H1 (cell line): Measurements from ENCODE around the gene GGT6. TPM values are rescaled to one million over a fixed set of nuclear protein-coding genes. Genes with fewer than 3 reads are reported as not detected.

ENCODE experiments used
- ASH2L ChIP-seq: fragments of 200-600, 300-600 bp; sonication (generic); IDR thresholded peaks from one replicate; pipeline ENCODE4 v1.7.1; 2017; ENCODE audit warnings: low read length
- BRCA1 ChIP-seq: IDR thresholded peaks from 2 replicates; pipeline ENCODE4 v1.6.1; 2012; ENCODE audit warnings: low read depth, low read length, improper control_type of control experiment
- CEBPB ChIP-seq: IDR thresholded peaks from 2 replicates; pipeline ENCODE4 v1.6.1; 2012; ENCODE audit warnings: low read depth, low read length
- CHD1 ChIP-seq: IDR thresholded peaks from 2 replicates; pipeline ENCODE4 v1.6.1; 2012; ENCODE audit warnings: low read depth, low read length, improper control_type of control experiment
- CHD2 ChIP-seq: IDR thresholded peaks from 2 replicates; pipeline ENCODE4 v1.6.1; 2012; ENCODE audit warnings: low read length, improper control_type of control experiment
- CREB1 ChIP-seq: IDR thresholded peaks from 2 replicates; pipeline ENCODE4 v1.6.1; 2012; ENCODE audit warnings: inconsistent platforms
- EP300 ChIP-seq, 2 experiments: IDR thresholded peaks; 1 replicate in 1 of 2; 2 replicates in 1 of 2; pipeline ENCODE4 v1.6.1; 2011 to 2012; ENCODE audit warnings: low read depth in 2 of 2, low read length in 2 of 2, mild to moderate bottlenecking in 2 of 2, borderline replicate concordance in 1 of 2, inconsistent platforms in 1 of 2, moderate library complexity in 1 of 2
- KDM5A ChIP-seq: fragments of 200-600 bp; IDR thresholded peaks from 2 replicates; pipeline ENCODE4 v1.7.1; 2012; ENCODE audit warnings: mild to moderate bottlenecking, low read length, inconsistent platforms, mixed read lengths
- MAFK ChIP-seq: IDR thresholded peaks from 2 replicates; pipeline ENCODE4 v1.6.1; 2012; ENCODE audit warnings: low read depth, mild to moderate bottlenecking, improper control_type of control experiment, low read length
- NRF1 ChIP-seq: IDR thresholded peaks from 2 replicates; pipeline ENCODE4 v1.6.1; 2011; ENCODE audit warnings: mild to moderate bottlenecking, low read depth, low read length, improper control_type of control experiment
- RBBP5 ChIP-seq: IDR thresholded peaks from 2 replicates; pipeline ENCODE4 v1.7.1; 2012; ENCODE audit warnings: low read depth, mild to moderate bottlenecking, inconsistent platforms, low read length, moderate library complexity, borderline replicate concordance
- RFX5 ChIP-seq: IDR thresholded peaks from 2 replicates; pipeline ENCODE4 v1.6.1; 2011; ENCODE audit warnings: low read depth, low read length, improper control_type of control experiment, borderline replicate concordance
- TAF7 ChIP-seq: optimal IDR thresholded peaks from 2 replicates; pipeline ENCODE3; 2011; ENCODE audit warnings: low read depth, mild to moderate bottlenecking, inconsistent platforms, low read length, moderate library complexity, borderline replicate concordance
- TBP ChIP-seq: IDR thresholded peaks from 2 replicates; pipeline ENCODE4 v1.6.1; 2011; ENCODE audit warnings: low read depth, low read length, improper control_type of control experiment
- polyA plus RNA-seq, 7 experiments: library from polyadenylated mRNA; depleted of rRNA in 3 of 7; stranded (reverse) in 5 of 7; unstranded in 2 of 7; fragments of >200 nt in 5 of 7; fragments of 200-250 nt in 2 of 7; gene quantifications; 1 replicate in 5 of 7; 2 replicates in 1 of 7; 4 replicates in 1 of 7; pipeline versions ENCODE4 v1.2.1 to v1.2.3, GENCODE V29; 2011 to 2013; ENCODE audit warnings: missing spikeins in 2 of 7, mixed read lengths in 2 of 7
- total RNA-seq: library from RNA; stranded (reverse); fragmentation: NEBNext Ultra II Directional; extraction: Animal tissue kit (Norgen Biotek cat#: 25700); gene quantifications from 2 replicates; pipeline ENCODE4 v1.2.1, GENCODE V29; 2021
- TF ChIP-seq, protein P1 (sequence below), 3 experiments: IDR thresholded peaks; 1 replicate in 2 of 3; 2 replicates in 1 of 3; pipeline versions ENCODE4 v1.5.1 to v1.6.1; 2011; ENCODE audit warnings: low read length in 3 of 3, mild to moderate bottlenecking in 3 of 3, inconsistent platforms in 2 of 3, low read depth in 1 of 3, moderate library complexity in 1 of 3; ENCODE audit not compliant: insufficient read depth in 1 of 3; ENCODE audit errors: control extremely low read depth in 1 of 3
- TF ChIP-seq, protein P2 (sequence below): IDR thresholded peaks from 2 replicates; pipeline ENCODE4 v1.6.1; 2011; ENCODE audit warnings: low read depth, mild to moderate bottlenecking, low read length; ENCODE audit not compliant: insufficient read depth
- TF ChIP-seq, protein P3 (sequence below): IDR thresholded peaks from 2 replicates; pipeline ENCODE4 v1.6.1; 2012; ENCODE audit warnings: inconsistent platforms
- TF ChIP-seq, protein P4 (sequence below): IDR thresholded peaks from 2 replicates; pipeline ENCODE4 v1.6.1; 2012; ENCODE audit warnings: low read length, inconsistent platforms

Gene GGT6
- total and polyA plus RNA-seq, 2 of the 8 experiments (the other 6 are each of a cell fraction or from before 2014, with no cell fraction given) = 0.18 TPM; not detected in 1

DNA sequence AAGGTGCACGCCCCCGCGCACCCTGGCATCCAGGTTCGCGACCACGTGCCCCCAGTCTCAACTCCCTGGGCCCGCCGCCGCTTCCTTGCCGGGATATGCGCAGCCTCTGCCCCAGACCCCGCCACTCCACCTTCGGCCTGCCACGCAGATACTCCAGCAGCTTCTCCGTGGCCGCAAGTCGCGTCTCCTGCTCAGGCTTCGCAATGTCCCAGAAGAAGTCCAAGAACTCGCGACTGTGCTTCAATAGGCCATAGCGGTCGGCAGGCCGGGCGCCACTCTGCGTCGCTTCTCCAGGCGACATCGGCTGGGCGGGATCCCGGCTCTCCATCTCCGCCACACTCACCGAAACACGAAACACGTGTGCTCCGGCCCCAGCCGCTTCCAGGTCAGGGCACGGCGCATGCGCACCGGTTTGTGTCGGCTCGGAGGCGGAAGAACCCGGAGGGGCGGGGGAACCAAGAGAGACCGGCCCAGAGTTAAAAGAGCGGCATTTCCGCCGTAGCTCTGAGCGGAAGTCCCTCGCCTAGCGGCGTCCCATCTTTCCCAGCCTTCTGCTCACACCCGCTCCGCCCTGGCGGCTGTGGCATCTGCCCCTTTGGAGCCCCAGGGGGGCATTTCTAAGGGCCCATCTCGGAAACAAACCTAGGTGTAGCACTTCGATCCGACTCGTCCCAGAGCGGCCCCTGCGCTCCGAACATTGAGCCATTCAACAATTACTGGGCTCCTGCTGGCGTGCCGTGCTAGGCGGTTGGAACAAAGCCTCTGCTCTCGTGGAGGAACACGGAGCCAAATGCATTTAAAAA, 5.2 kb downstream of the GGT6 start, which contains the start of gene MYBBP1A (continued):
- TF ChIP-seq, protein P1, sequence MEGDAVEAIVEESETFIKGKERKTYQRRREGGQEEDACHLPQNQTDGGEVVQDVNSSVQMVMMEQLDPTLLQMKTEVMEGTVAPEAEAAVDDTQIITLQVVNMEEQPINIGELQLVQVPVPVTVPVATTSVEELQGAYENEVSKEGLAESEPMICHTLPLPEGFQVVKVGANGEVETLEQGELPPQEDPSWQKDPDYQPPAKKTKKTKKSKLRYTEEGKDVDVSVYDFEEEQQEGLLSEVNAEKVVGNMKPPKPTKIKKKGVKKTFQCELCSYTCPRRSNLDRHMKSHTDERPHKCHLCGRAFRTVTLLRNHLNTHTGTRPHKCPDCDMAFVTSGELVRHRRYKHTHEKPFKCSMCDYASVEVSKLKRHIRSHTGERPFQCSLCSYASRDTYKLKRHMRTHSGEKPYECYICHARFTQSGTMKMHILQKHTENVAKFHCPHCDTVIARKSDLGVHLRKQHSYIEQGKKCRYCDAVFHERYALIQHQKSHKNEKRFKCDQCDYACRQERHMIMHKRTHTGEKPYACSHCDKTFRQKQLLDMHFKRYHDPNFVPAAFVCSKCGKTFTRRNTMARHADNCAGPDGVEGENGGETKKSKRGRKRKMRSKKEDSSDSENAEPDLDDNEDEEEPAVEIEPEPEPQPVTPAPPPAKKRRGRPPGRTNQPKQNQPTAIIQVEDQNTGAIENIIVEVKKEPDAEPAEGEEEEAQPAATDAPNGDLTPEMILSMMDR (IDR thresholded peaks at IDR 0.05; ENCODE audit: control extremely low read depth in 1 of 3, insufficient read depth in 1 of 3, low read depth in 1 of 3, low read length in 3 of 3) = peak in 2 of 3 experiments; percentile 15 to 44; a peak in 3 of 4 replicates
- TF ChIP-seq, protein P2, sequence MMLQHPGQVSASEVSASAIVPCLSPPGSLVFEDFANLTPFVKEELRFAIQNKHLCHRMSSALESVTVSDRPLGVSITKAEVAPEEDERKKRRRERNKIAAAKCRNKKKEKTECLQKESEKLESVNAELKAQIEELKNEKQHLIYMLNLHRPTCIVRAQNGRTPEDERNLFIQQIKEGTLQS = no peak
- TF ChIP-seq EP300 (IDR thresholded peaks at IDR 0.05; ENCODE audit: borderline replicate concordance in 1 of 2, low read depth in 2 of 2, low read length in 2 of 2) (no peak), TBP (peak; percentile 57), ASH2L (peak; percentile 53), CREB1 (no peak), TAF7 (no peak), RFX5 (no peak), CEBPB (no peak), CHD1 (no peak), KDM5A (no peak), RBBP5 (peak; percentile 30; the same call in 1 of the 2 replicates), MAFK (no peak), NRF1 (peak; percentile 91), CHD2 (no peak), BRCA1 (no peak)
- TF ChIP-seq, protein P3, sequence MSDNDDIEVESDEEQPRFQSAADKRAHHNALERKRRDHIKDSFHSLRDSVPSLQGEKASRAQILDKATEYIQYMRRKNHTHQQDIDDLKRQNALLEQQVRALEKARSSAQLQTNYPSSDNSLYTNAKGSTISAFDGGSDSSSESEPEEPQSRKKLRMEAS = peak; percentile 94
- TF ChIP-seq, protein P4, sequence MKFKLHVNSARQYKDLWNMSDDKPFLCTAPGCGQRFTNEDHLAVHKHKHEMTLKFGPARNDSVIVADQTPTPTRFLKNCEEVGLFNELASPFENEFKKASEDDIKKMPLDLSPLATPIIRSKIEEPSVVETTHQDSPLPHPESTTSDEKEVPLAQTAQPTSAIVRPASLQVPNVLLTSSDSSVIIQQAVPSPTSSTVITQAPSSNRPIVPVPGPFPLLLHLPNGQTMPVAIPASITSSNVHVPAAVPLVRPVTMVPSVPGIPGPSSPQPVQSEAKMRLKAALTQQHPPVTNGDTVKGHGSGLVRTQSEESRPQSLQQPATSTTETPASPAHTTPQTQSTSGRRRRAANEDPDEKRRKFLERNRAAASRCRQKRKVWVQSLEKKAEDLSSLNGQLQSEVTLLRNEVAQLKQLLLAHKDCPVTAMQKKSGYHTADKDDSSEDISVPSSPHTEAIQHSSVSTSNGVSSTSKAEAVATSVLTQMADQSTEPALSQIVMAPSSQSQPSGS = peak; percentile 54; the same call in 1 of the 2 replicates
